ENCODE results near the gene KCNQ1.

KCNQ1 gene

GRCh38 chr11:2419638-2420501 is 24.9 kb upstream of the KCNQ1 start:
- H3K27ac ChIP-seq (ENCODE audit: low read depth, low read length), result no peak overlapping the region

GRCh38 chr11:2420502-2421225 is 24.1 kb upstream of the KCNQ1 start:
- no peak overlapping the region for H3K4me3 ChIP-seq (ENCODE audit: low read depth, low read length)
- H3K27me3 ChIP-seq (ENCODE audit: control insufficient read depth, insufficient read depth, low read length), result no peaks in the 10 kb centered on the region
- H3K36me3 ChIP-seq (ENCODE audit: control insufficient read depth, insufficient read depth, low read length), result no peaks in the 10 kb centered on the region
- H3K4me1 ChIP-seq (ENCODE audit: control insufficient read depth, insufficient read depth, low read length), result no peaks in the 10 kb centered on the region
- H3K27ac ChIP-seq (ENCODE audit: low read depth, low read length), result no peak overlapping the region
- H3K9ac ChIP-seq (ENCODE audit: low read length), result no peak overlapping the region
- H3K9me3 ChIP-seq (ENCODE audit: control insufficient read depth, insufficient read depth, low read depth, low read length), result no peaks in the 10 kb centered on the region

More at GRCh38 chr11:2419638-2420501, 24.9 kb upstream of the KCNQ1 start:
- Histone ChIP-seq H3K9ac (ENCODE audit: low read length) (no peak overlapping the region), H3K4me3 (ENCODE audit: low read depth, low read length) (no peak overlapping the region), H3K27me3 (ENCODE audit: control insufficient read depth, insufficient read depth, low read length) (no peaks in the 10 kb centered on the region), H3K36me3 (ENCODE audit: control insufficient read depth, insufficient read depth, low read length) (no peaks in the 10 kb centered on the region), H3K9me3 (ENCODE audit: control insufficient read depth, insufficient read depth, low read depth, low read length) (no peaks in the 10 kb centered on the region), H3K4me1 (ENCODE audit: control insufficient read depth, insufficient read depth, low read length) (no peaks in the 10 kb centered on the region)

DNA sequence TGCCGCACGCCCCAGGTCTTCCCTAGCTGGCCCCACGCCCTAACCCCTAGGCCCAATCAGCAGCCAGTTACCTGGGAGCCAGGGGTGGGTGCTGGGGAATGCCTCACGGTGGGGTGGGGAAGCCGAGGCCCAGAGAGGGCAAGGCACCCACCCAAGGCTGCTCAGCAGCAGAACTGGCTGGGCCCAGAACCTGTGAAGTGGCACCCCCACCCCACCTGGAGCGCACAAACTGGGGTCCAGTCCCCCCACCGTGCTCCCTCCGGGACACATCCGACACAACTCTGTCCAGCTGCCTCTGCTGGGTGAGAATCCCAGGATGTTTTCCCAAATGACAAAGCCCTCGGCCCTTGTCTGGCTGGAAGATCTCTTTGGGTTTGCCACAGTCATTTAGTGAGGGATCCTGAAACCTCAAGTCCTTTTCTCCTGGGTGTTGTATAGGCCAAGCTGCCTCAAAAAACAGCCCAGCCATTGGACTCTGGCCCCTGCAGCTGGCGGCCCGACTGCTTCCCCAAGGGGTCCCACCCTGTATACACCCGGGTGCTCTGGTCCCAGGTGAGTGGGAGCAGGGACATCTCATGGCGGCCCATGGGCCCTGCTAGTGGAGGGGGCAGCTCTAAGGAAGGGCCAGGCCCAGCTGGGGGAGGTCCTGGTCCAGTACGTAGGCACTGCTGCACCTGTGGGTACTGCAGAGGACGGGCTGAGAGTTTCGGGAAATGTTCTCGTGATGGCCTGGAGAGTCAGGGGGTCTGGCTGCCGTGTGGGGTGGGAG is 23.4 kb upstream of the KCNQ1 start:
- no peak overlapping the region for H3K27ac ChIP-seq (ENCODE audit: low read depth, low read length)
- no peaks in the 10 kb centered on the region for H3K4me1 ChIP-seq (ENCODE audit: control insufficient read depth, insufficient read depth, low read length)
- H3K9ac ChIP-seq (ENCODE audit: low read length), result no peak overlapping the region
- H3K27me3 ChIP-seq (ENCODE audit: control insufficient read depth, insufficient read depth, low read length), result no peaks in the 10 kb centered on the region
- H3K36me3 ChIP-seq (ENCODE audit: control insufficient read depth, insufficient read depth, low read length), result no peaks in the 10 kb centered on the region
- H3K9me3 ChIP-seq (ENCODE audit: control insufficient read depth, insufficient read depth, low read depth, low read length), result no peaks in the 10 kb centered on the region
- no peak overlapping the region for H3K4me3 ChIP-seq (ENCODE audit: low read depth, low read length)

- H3K4me1 ChIP-seq (ENCODE audit: control insufficient read depth, insufficient read depth, low read length), result no peaks in the 10 kb centered on the region
- no peaks in the 10 kb centered on the region for H3K36me3 ChIP-seq (ENCODE audit: control insufficient read depth, insufficient read depth, low read length)
- H3K4me3 ChIP-seq (ENCODE audit: low read depth, low read length), result no peak overlapping the region
- H3K9ac ChIP-seq (ENCODE audit: low read length), result no peak overlapping the region
- no peaks in the 10 kb centered on the region for H3K27me3 ChIP-seq (ENCODE audit: control insufficient read depth, insufficient read depth, low read length)
- no peaks in the 10 kb centered on the region for H3K9me3 ChIP-seq (ENCODE audit: control insufficient read depth, insufficient read depth, low read depth, low read length)
- no peak overlapping the region for H3K27ac ChIP-seq (ENCODE audit: low read depth, low read length)
Observed at GRCh38 chr11:2421996-2422395, 22.8 kb upstream of the KCNQ1 start.

DNA sequence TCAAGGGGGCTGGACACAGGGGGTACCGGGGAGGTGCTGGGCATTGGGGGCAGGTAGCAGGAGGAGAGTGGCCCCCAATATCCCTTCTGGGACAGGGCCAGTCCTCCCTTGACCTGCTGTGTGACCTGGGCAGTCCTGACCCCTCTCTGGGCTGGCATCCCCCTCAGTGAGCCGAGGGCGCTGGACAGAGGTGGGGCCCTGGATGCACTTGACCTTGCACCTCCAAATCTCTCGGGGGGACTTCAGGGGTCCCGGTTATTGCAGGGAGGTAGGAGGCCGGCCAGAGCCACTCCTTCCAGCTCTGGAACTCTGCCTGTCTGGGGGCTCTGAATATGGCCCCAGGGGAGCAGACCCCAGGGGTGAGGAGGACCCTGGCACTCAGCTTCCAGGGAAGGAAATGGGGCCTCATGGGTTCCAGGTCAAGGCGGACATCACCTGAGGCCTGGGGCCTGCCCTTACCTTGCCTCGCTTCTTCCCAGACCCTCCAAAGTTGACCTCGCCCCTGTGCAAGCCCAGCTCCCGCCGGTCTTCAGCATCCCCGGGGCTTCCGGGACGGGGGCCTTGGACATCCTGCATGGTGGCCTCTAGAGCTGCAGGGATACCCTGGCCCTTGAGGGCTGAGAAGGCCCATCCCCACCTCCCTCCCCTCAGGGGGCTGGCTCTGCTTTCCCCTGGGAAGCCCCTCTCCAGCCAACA is 22.2 kb upstream of the KCNQ1 start:
- Histone ChIP-seq H3K4me1 (ENCODE audit: control insufficient read depth, insufficient read depth, low read length) (no peaks in the 10 kb centered on the region), H3K9me3 (ENCODE audit: control insufficient read depth, insufficient read depth, low read depth, low read length) (no peaks in the 10 kb centered on the region), H3K4me3 (ENCODE audit: low read depth, low read length) (no peak overlapping the region), H3K9ac (ENCODE audit: low read length) (no peak overlapping the region), H3K36me3 (ENCODE audit: control insufficient read depth, insufficient read depth, low read length) (no peaks in the 10 kb centered on the region), H3K27me3 (ENCODE audit: control insufficient read depth, insufficient read depth, low read length) (no peaks in the 10 kb centered on the region), H3K27ac (ENCODE audit: low read depth, low read length) (no peak overlapping the region)

- Histone ChIP-seq H3K36me3 (ENCODE audit: control insufficient read depth, insufficient read depth, low read length) (no peaks in the 10 kb centered on the region), H3K9me3 (ENCODE audit: control insufficient read depth, insufficient read depth, low read depth, low read length) (no peaks in the 10 kb centered on the region), H3K27me3 (ENCODE audit: control insufficient read depth, insufficient read depth, low read length) (no peaks in the 10 kb centered on the region), H3K27ac (ENCODE audit: low read depth, low read length) (no peak overlapping the region), H3K9ac (ENCODE audit: low read length) (no peak overlapping the region), H3K4me1 (ENCODE audit: control insufficient read depth, insufficient read depth, low read length) (no peaks in the 10 kb centered on the region), H3K4me3 (ENCODE audit: low read depth, low read length) (no peak overlapping the region)
Observed at GRCh38 chr11:2423157-2424025, 21.4 kb upstream of the KCNQ1 start.

GRCh38 chr11:2424811-2425495 is 19.9 kb upstream of the KCNQ1 start:
- no peaks in the 10 kb centered on the region for H3K4me1 ChIP-seq (ENCODE audit: control insufficient read depth, insufficient read depth, low read length)
- H3K4me3 ChIP-seq (ENCODE audit: low read depth, low read length), result no peak overlapping the region
- H3K9me3 ChIP-seq (ENCODE audit: control insufficient read depth, insufficient read depth, low read depth, low read length), result peaks cover 3% of the 10 kb centered on the region; the same call in 1 of the 2 replicates
- no peaks in the 10 kb centered on the region for H3K27me3 ChIP-seq (ENCODE audit: control insufficient read depth, insufficient read depth, low read length)
- H3K36me3 ChIP-seq (ENCODE audit: control insufficient read depth, insufficient read depth, low read length), result no peaks in the 10 kb centered on the region
- no peak overlapping the region for H3K27ac ChIP-seq (ENCODE audit: low read depth, low read length)
- H3K9ac ChIP-seq (ENCODE audit: low read length), result no peak overlapping the region

DNA sequence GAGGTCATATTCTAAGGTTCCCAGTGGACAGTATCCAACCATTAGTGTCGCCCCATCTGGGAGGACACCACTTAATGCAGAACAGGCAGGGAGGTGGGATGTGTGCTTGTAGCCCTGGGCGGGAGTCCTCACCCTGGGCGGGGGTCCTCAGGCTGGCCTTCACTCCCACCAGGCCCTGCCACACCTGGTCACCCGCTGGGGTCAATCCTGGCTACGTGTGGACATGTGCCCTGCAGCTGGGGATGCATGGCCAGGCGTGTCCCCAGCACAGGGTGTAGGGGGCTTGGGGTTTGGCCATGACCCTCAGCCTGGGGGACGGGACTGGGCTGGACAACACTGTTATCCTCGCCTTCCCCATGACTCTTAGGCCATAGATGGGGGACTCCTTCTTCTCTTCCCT is 19.3 kb upstream of the KCNQ1 start:
- Histone ChIP-seq H3K27ac (ENCODE audit: low read depth, low read length) (no peak overlapping the region), H3K4me1 (ENCODE audit: control insufficient read depth, insufficient read depth, low read length) (no peaks in the 10 kb centered on the region), H3K9me3 (ENCODE audit: control insufficient read depth, insufficient read depth, low read depth, low read length) (peaks cover 3% of the 10 kb centered on the region; the same call in 1 of the 2 replicates), H3K4me3 (ENCODE audit: low read depth, low read length) (no peak overlapping the region), H3K27me3 (ENCODE audit: control insufficient read depth, insufficient read depth, low read length) (no peaks in the 10 kb centered on the region), H3K9ac (ENCODE audit: low read length) (no peak overlapping the region), H3K36me3 (ENCODE audit: control insufficient read depth, insufficient read depth, low read length) (no peaks in the 10 kb centered on the region)

DNA sequence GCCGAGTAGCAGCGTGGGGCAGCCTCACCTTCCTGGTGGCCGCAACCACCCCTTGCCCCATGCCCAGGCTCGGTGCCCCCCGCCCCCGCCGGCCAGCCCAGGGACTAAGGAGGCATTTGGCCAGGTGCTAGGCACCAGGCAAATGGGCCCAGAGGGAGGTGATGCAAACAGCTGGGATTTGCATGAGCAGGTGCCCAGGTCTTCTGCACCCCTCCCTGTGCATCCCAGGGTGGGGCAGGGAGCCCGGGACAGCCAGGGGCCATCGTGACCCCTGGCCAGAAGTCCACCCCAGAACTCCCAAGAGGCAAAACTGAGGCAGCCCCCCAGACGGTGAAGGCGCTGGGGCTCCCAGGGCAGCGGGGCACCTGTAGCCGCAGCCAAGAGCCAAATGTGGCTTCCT is 18.6 kb upstream of the KCNQ1 start:
- Histone ChIP-seq H3K9me3 (ENCODE audit: control insufficient read depth, insufficient read depth, low read depth, low read length) (peaks cover 3% of the 10 kb centered on the region; the same call in 1 of the 2 replicates), H3K9ac (ENCODE audit: low read length) (no peak overlapping the region), H3K27me3 (ENCODE audit: control insufficient read depth, insufficient read depth, low read length) (no peaks in the 10 kb centered on the region), H3K27ac (ENCODE audit: low read depth, low read length) (no peak overlapping the region), H3K4me3 (ENCODE audit: low read depth, low read length) (no peak overlapping the region), H3K4me1 (ENCODE audit: control insufficient read depth, insufficient read depth, low read length) (no peaks in the 10 kb centered on the region), H3K36me3 (ENCODE audit: control insufficient read depth, insufficient read depth, low read length) (no peaks in the 10 kb centered on the region)
